GM19328 (cell line): ENCODE results near the gene MSL1.

Source experiments
- ATAC-seq: cut with Tn5 transposase; IDR thresholded peaks from one replicate; pipeline ENCODE4 v1.9.1; 2021; ENCODE audit warnings: mild to moderate bottlenecking, moderate library complexity; ENCODE audit not compliant: unreplicated experiment

The MSL1 gene

GRCh38 chr17:40173778-40174135 lies 52.0 kb downstream of the MSL1 start:
- ATAC-seq, result no peak

GRCh38 chr17:40174514-40174913 lies 52.7 kb downstream of the MSL1 start:
- ATAC-seq, result no peak

GRCh38 chr17:40175928-40176753 lies 54.4 kb downstream of the MSL1 start:
- ATAC-seq, result no peak

- no peak for ATAC-seq
Observed at GRCh38 chr17:40176754-40177110, 55.0 kb downstream of the MSL1 start.

GRCh38 chr17:40177275-40177874 lies 55.6 kb downstream of the MSL1 start, which contains the start of gene RAPGEFL1:
RAPGEFL1 (plus strand) TSS chr17:40177470; CDS start chr17:40177862, 392 bp downstream.
- peak; percentile 47 for ATAC-seq

GRCh38 chr17:40178021-40178601 lies 56.3 kb downstream of the MSL1 start:
- ATAC-seq, result no peak

- ATAC-seq, result no peak
Observed at GRCh38 chr17:40178660-40179059, 56.9 kb downstream of the MSL1 start.

- no peak for ATAC-seq
Observed at GRCh38 chr17:40179923-40180659, 58.3 kb downstream of the MSL1 start.

- ATAC-seq, result no peak
Observed at GRCh38 chr17:40180694-40181093, 58.9 kb downstream of the MSL1 start.

GRCh38 chr17:40181205-40181604 lies 59.4 kb downstream of the MSL1 start:
- ATAC-seq, result no peak

- ATAC-seq, result no peak
Observed at GRCh38 chr17:40182606-40183005, 60.8 kb downstream of the MSL1 start.
